Stimulated activated CD4-positive, alpha-beta T cell treated with anti-CD3 and anti-CD28 coated beads, Interleukin-1b, Interleukin-23, amount 100 ng/mL, for 4 hours (primary cell): Measurements from ENCODE around the gene SPDYE8.
"Not testable (repeated sequence)": the region's sequence is repeated elsewhere in the genome, so short reads cannot be mapped to it uniquely, and the experiment has no call there.

ENCODE experiments used
- DNase-seq, 2 donors: peaks; one replicate each; pipeline ENCODE4 v3.0.0-alpha.2; 2020; ENCODE audit warnings: low read depth in 2 of 2

Gene SPDYE8, protein sequence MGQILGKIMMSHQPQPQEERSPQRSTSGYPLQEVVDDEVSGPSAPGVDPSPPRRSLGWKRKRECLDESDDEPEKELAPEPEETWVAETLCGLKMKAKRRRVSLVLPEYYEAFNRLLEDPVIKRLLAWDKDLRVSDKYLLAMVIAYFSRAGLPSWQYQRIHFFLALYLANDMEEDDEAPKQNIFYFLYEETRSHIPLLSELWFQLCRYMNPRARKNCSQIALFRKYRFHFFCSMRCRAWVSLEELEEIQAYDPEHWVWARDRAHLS

GRCh38 chr7:73029666-73030065, at the start of gene SPDYE8:
TSS of gene SPDYE8 (minus strand) at chr7:73029766. CDS start at chr7:73027966, 1,800 bp downstream.
- DNase-seq, result not testable (repeated sequence)

DNA sequence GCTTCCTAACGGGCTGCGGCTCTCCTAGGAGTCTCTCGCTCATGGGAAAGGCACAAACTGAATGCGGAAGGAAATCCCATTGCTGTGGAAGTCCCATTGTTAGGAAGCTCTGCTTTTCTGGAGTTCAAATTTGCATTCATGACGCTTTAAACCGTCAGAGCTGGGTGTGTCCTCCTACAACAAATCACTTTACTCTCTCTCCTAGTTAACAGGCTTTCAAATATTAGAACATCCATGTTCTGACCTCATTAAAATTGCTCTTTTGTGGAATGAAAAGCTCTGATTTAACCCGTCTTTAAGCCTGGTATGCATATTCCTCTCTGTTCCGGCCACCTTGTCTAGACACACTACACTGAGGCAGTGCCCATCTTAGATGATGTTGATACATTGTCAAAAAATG, 28.2 kb upstream of the SPDYE8 start, which contains the start of gene SPDYE11:
TSS of gene SPDYE11 (minus strand) at position 101 of the 400 bp plus-strand sequence. CDS start 1,800 bp downstream, outside the sequence.
- DNase-seq, result not testable (repeated sequence)

DNA sequence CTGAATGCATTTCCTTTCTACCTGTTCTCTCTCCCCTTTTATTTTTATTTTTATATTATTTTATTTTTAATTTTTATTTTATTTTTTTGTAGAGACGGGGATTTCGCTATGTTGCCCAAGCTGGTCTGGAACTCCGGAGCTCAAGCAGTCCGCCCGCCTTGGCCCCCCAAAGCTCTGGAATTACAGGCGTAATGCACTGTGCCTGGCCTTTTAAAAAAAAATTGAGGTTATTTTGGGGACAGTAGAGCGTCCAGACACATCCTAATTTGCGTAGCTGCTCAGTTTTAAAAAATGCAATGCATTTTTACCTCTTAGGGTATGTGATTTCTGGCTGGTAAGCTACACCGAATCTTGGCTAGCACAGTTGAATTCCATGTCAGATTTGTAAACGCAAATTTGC, 23.1 kb downstream of the SPDYE8 start:
- not testable (repeated sequence) for DNase-seq

DNA sequence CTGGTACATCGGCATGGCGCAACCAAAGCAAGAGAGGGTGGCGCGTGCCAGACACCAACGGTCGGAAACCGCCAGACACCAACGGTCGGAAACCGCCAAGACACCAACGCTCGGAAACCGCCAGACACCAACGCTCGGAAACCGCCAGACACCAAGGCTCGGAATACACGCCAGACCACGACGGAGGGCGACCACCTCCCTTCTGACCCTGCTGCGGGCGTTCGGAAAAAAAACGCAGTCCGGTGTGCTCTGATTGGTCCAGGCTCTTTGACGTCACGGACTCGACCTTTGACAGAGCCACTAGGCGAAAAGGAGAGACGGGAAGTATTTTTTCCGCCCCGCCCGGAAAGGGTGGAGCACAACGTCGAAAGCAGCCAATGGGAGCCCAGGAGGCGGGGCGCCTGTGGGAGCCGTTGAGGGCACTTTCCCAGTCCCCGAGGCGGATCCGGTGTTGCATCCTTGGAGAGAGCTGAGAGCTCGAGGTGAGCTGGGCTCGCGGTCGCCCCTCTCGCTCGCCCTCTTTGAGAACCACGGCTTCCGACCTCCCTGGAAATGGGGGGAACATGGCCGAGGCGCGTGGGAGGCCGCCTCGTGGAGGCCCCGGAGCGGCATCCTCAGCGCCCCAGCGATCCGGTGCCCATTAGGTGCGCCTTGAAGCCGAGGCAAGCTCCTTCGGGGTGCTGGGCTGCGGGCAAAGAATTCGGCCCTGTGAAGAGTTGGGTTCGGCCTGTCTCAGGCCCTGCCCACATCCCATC, 23.7 kb downstream of the SPDYE8 start:
- peak; percentile 69 to 78 for DNase-seq

DNA sequence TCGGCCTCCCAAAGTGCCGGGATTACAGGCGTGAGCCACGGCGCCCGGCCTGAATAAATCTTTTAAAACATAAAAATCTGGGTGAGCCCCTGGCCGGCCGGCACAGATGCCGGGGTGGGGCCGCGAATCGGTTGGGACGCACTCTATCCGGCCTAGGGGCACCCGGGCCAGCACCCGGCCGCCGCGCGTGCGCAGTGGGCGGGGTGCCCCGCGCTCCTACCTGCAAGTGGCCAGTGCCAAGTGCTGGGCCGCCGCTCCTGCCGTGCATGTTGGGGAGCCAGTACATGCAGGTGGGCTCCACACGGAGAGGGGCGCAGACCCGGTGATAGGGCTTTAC, 24.2 kb downstream of the SPDYE8 start:
- peak; percentile 49 to 68 for DNase-seq

DNA sequence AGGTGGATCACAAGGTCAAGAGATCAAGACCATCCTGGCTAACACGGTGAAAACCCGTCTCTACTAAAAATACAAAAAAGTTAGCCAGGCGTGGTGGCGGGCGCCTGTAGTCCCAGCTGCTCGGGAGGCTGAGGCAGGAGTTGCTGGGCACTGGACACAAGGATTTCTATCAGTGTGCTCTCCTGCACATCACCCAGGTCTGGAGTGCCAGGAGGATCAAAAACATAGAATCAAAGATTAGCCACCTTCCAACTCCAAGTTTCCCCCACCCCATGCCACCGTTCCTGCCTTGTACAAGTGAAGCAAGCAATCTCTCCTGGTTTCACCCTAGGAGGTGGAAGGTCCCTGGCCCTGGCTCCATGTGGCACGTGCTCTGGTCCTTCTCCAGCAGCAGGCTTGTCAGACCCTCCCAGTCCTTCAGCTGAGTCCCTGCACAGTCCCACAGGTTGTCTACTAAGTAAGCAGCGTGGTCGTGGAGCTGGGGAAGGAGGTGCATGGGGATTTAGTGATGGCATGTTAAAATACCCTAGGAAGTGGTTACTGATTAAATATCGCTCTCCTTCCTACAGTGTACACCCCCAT, 31.6 kb downstream of the SPDYE8 start:
- DNase-seq, result not testable (repeated sequence)

GRCh38 chr7:72997447-72997846, 32.1 kb downstream of the SPDYE8 start:
- DNase-seq, result not testable (repeated sequence)

- not testable (repeated sequence) for DNase-seq
Observed at GRCh38 chr7:72995484-72995883, 34.1 kb downstream of the SPDYE8 start.

- not testable (repeated sequence) for DNase-seq
Observed at GRCh38 chr7:72990146-72990913, 39.2 kb downstream of the SPDYE8 start.

GRCh38 chr7:72982084-72982483, 47.5 kb downstream of the SPDYE8 start:
- not testable (repeated sequence) for DNase-seq

DNA sequence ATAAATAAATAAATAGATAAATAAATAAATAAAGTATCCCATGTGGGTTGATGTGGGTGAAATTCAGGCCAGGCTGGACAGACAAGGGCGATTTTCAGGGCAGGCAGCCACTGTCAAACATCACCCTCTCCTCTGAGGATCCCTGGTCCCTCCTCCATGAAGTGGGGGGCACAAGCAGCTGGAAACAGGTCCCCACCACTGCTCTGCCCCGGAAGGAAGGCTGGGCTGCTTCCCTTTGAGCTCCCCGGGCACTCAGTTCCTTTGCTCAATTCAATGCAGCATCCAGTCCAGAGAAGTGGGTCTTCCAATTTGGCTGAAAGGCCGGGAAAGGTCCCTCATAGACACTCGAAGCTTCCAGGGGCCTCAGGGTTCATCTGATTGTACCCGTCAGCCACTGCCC, 49.2 kb downstream of the SPDYE8 start:
- not testable (repeated sequence) for DNase-seq

DNA sequence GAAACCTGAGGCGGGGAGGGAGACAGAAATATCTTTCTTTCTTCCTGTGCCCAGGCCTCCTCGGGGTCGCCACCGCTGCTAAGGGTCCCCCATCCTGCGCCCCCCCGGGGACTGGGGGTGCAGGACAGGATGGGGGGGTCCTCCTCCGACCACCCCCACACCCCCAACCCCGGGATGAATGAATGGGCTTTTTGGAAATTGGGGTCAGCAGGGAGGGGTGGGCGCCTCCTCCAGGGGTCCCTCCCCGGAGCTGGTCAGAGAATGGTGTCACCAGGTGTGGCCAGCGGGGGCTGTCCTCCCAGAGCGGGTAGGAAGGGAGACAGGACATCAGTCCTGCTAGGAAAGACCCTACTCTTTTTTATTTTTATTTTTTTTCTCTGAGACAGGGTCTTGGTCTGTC, 53.1 kb downstream of the SPDYE8 start:
- not testable (repeated sequence) for DNase-seq

DNA sequence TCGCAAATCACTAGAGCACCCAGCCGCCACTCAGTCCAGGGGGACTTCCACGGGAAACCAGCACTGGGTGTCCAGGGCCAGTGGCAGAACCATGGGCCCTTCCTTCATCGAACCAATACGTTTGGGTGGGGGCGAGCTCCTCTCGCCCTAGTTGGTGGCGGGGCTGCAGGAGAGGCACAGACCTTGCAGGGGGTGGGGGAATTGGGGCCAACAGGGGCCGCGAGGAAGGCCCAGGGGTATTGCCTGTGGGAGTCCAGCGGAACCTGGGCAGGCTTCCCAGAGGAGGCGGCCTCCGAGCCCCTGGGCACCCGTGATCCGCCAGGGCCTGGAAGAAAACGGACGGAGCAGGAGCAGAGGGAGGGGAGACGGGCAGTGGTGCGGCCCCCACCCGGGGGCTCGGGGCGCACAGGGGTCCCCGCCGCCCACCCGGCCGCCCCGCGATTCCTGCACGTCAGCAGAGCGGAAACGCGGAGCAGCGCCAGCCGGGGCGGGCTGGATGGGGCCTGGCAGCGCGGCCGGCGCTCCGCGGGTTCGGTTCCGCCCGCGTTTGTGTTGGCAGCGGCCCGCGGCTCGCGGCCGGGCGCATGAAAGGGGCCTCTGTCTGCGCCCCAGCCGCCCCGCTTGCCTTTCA, 53.8 kb downstream of the SPDYE8 start:
- not testable (repeated sequence) for DNase-seq

DNA sequence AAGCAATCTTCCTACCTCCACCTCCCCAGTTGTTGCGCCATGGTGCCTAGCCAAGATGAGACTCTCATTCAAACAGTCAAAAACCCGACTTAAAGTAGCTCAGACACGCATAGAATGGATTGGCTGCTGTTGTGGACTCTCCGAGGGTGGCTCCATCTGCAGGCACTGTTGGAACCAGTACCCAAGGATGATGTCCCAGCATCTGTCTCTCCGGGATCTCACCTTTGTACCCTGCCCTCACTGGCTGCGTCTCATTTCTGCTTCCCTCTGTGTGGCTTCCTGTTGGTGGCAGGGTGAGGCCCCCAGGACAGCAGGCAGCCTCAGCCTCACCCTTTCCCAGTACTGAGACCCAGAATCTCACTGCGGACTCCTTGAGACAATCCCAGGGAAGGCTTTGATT, 54.8 kb downstream of the SPDYE8 start:
- DNase-seq, result not testable (repeated sequence)

DNA sequence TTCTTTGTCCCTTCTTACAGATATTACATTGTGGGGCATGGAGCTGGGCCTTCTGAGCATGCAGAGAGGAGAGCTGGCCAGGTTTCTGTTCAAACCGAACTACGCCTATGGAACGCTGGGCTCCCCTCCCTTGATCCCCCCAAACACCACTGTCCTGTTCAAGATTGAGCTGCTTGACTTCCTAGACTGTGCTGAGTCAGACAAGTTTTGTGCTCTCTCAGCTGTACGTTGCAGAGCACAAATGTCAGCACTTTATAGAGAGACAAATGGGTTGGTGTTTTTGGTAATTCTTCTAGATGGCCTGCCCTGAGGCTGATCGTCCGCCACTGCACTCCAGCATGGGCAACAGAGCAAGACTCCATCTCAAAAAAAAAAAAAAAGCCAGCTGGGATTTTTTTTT, 58.1 kb downstream of the SPDYE8 start:
- not testable (repeated sequence) for DNase-seq
